Testis (tissue), 2 donors: ENCODE data around the gene RASSF3.

Source experiments
- POLR2A ChIP-seq: fragments of 450-650 bp; IDR thresholded peaks from one replicate; pipeline ENCODE4 v1.6.1; 2017; ENCODE audit warnings: antibody characterized with exemption, mild to moderate bottlenecking, moderate library complexity
- TF ChIP-seq, protein P1 (sequence below), 3 experiments: fragments of 450-650 bp in 2 of 3; fragments of 200-600 bp in 1 of 3; sonication (generic) in 1 of 3; IDR thresholded peaks; one replicate each; pipeline ENCODE4 v1.5.1; 2016 to 2019; ENCODE audit warnings: antibody characterized with exemption in 3 of 3, mild to moderate bottlenecking in 2 of 3, moderate library complexity in 1 of 3

DNA sequence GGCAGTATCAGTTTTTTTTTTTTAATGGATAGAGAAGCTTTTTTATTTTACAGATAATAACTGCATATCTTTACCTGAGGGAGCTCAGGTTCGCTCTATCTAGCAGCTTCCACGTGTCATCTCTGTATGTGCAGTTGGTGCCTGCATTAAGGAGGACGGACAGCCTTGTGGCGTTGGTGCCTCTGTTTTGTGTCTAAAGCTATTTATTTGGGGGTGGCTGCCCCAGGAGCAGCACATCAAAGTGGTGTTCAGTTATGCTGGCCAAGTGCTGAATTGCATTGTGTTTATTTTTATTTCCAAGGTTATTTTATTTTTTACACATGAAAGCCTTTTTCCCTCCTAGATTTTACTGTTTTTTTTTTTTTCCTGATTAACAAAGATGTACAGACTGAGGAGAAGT lies 59.7 kb downstream of the RASSF3 start:
- TF ChIP-seq, protein P1, sequence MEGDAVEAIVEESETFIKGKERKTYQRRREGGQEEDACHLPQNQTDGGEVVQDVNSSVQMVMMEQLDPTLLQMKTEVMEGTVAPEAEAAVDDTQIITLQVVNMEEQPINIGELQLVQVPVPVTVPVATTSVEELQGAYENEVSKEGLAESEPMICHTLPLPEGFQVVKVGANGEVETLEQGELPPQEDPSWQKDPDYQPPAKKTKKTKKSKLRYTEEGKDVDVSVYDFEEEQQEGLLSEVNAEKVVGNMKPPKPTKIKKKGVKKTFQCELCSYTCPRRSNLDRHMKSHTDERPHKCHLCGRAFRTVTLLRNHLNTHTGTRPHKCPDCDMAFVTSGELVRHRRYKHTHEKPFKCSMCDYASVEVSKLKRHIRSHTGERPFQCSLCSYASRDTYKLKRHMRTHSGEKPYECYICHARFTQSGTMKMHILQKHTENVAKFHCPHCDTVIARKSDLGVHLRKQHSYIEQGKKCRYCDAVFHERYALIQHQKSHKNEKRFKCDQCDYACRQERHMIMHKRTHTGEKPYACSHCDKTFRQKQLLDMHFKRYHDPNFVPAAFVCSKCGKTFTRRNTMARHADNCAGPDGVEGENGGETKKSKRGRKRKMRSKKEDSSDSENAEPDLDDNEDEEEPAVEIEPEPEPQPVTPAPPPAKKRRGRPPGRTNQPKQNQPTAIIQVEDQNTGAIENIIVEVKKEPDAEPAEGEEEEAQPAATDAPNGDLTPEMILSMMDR (IDR thresholded peaks at IDR 0.05), result no peak
- TF ChIP-seq POLR2A, result no peak
